ENCODE data around the gene UFSP1. TPM values are rescaled to one million over a fixed set of nuclear protein-coding genes. Genes with fewer than 3 reads are reported as not detected.

UFSP1 gene
- total and polyA plus RNA-seq, 10 of the 15 experiments (the other 5 are each of a cell fraction or from before 2014, with no cell fraction given), result 0.14 to 10.6 (median 2.8) TPM

- TF ChIP-seq MLLT1 (IDR thresholded peaks at IDR 0.05), result no peak
- no peak for TF ChIP-seq CTCF (IDR thresholded peaks at IDR 0.05 in 2 of 3, conservative IDR thresholded peaks at IDR 0.05 in 1 of 3; ENCODE audit: control insufficient read depth in 2 of 3, extremely low read depth in 1 of 3, insufficient read depth in 1 of 3, low read depth in 3 of 3, low read length in 3 of 3)
- TF ChIP-seq MTA3 (IDR thresholded peaks at IDR 0.05; ENCODE audit: borderline replicate concordance, low read length), result no peak
- TF ChIP-seq HDAC6 (IDR thresholded peaks at IDR 0.05; ENCODE audit: unreplicated experiment), result no peak
- TF ChIP-seq POLR2A (IDR thresholded peaks at IDR 0.05; ENCODE audit: low read depth, low read length), result peak; percentile 62
- TF ChIP-seq TCF12 (IDR thresholded peaks at IDR 0.05; ENCODE audit: low read depth, low read length), result 0 out of 2 replicates have a peak, but pooled peaks have one; percentile 3
- no peak for TF ChIP-seq NR2C2 (IDR thresholded peaks at IDR 0.05; ENCODE audit: borderline replicate concordance, control insufficient read depth, insufficient read length, low read depth)
- TF ChIP-seq IKZF1 (conservative IDR thresholded peaks at IDR 0.05), result no peak; the same call in 1 of the 2 replicates
- no peak for TF ChIP-seq BCL11A (IDR thresholded peaks at IDR 0.05; ENCODE audit: low read depth, low read length)
- no peak for TF ChIP-seq RAD21 (IDR thresholded peaks at IDR 0.05; ENCODE audit: insufficient read depth, low read depth, low read length)
- peak; percentile 44; the same call in 1 of the 2 replicates for TF ChIP-seq DPF2 (IDR thresholded peaks at IDR 0.05)
- TF ChIP-seq NRF1 (conservative IDR thresholded peaks at IDR 0.05; ENCODE audit: low read depth, low read length), result no peak
- TF ChIP-seq, protein P1, sequence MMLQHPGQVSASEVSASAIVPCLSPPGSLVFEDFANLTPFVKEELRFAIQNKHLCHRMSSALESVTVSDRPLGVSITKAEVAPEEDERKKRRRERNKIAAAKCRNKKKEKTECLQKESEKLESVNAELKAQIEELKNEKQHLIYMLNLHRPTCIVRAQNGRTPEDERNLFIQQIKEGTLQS (IDR thresholded peaks at IDR 0.05; ENCODE audit: borderline replicate concordance, extremely low read depth, low read depth, low read length), result no peak
- TF ChIP-seq GABPA (IDR thresholded peaks at IDR 0.05; ENCODE audit: low read depth), result no peak
- 0 out of 2 replicates have a peak, but pooled peaks have one; percentile 50 for TF ChIP-seq IRF4 (IDR thresholded peaks at IDR 0.05; ENCODE audit: low read depth, low read length)
- no peak for TF ChIP-seq KLF5 (IDR thresholded peaks at IDR 0.05; ENCODE audit: partially characterized antibody)
- TF ChIP-seq CBFB (IDR thresholded peaks at IDR 0.05; ENCODE audit: low read depth), result no peak
- TF ChIP-seq ZNF687 (IDR thresholded peaks at IDR 0.05), result peak; percentile 95
- TF ChIP-seq HDAC2 (IDR thresholded peaks at IDR 0.05), result no peak
- peak; percentile 99 for TF ChIP-seq SPI1 (IDR thresholded peaks at IDR 0.05; ENCODE audit: borderline replicate concordance, insufficient read depth, low read depth, low read length)
- TF ChIP-seq POU2F2 (IDR thresholded peaks at IDR 0.05; ENCODE audit: borderline replicate concordance, low read depth, low read length), result no peak
- 0 out of 2 replicates have a peak, but pooled peaks have one; percentile 9 for TF ChIP-seq PAX5 (IDR thresholded peaks at IDR 0.05; ENCODE audit: borderline replicate concordance, low read depth, low read length)
- peak; percentile 34; the same call in 1 of the 2 replicates for TF ChIP-seq NR2F1 (conservative IDR thresholded peaks at IDR 0.05)
- no peak for TF ChIP-seq SMAD1 (IDR thresholded peaks at IDR 0.05; ENCODE audit: low read depth, partially characterized antibody)
These were observed 1.8 kb downstream of the UFSP1 start (continued) for GRCh38 chr7:100887516-100888290.
